Ovary (tissue), 9 donors: ENCODE measurements around the gene TMEM178A. TPM values are rescaled to one million over a fixed set of nuclear protein-coding genes. Genes with fewer than 3 reads are reported as not detected.

ENCODE experiments used
- DNase-seq, 5 donors: peaks; one replicate each; pipeline ENCODE4 v3.0.0-alpha.2; 2019 to 2020
- H3K27ac ChIP-seq, 2 donors: fragments of 200-600 bp; one replicate each; pipeline versions ENCODE4 v1.5.1 to v1.8.0; 2019 to 2022
- H3K27me3 ChIP-seq: fragments of 200-600 bp; one replicate; pipeline ENCODE4 v1.8.0; 2022
- H3K36me3 ChIP-seq: fragments of 200-600 bp; sonication (generic); one replicate; pipeline ENCODE4 v1.5.1; 2019
- H3K4me1 ChIP-seq: one replicate; pipeline ENCODE4 v1.8.1; 2013; ENCODE audit warnings: mild to moderate bottlenecking, moderate library complexity; ENCODE audit not compliant: insufficient read depth
- H3K4me3 ChIP-seq: fragments of 200-600 bp; sonication (generic); one replicate; pipeline ENCODE4 v1.5.1; 2017
- H3K9me3 ChIP-seq, 2 donors: fragments of 200-600 bp in 1 of 2; sonication (generic) in 1 of 2; one replicate each; pipeline versions ENCODE4 v1.5.1 to v1.8.1; 2013 to 2019; ENCODE audit warnings: mild to moderate bottlenecking in 1 of 2, moderate library complexity in 1 of 2
- CTCF ChIP-seq, 3 donors: fragments of 450-650 bp in 2 of 3; fragments of 200-600 bp in 1 of 3; IDR thresholded peaks; one replicate each; pipeline versions ENCODE4 v1.5.1 to v1.8.0; 2016 to 2022; ENCODE audit warnings: antibody characterized with exemption in 3 of 3, mild to moderate bottlenecking in 1 of 3
- EP300 ChIP-seq: sonication (generic); formaldehyde crosslinking; IDR thresholded peaks from one replicate; pipeline ENCODE4 v1.6.1; 2017; ENCODE audit warnings: antibody characterized with exemption
- POLR2A ChIP-seq: fragments of 450-650 bp; IDR thresholded peaks from one replicate; pipeline ENCODE4 v1.6.1; 2017; ENCODE audit warnings: antibody characterized with exemption, mild to moderate bottlenecking, moderate library complexity
- WGBS, 3 donors: extraction: QIAGEN DNeasy Blood & Tissue Kit in 1 of 3; methylation state at CpG; one replicate each; pipeline versions ENCODE4 v1.1.5 to v1.1.7; 2013 to 2017; 5-methylcytosine and 5-hydroxymethylcytosine counted together
- intact Hi-C, 4 donors: fragments of 100-400 bp; cut with DNase I; formaldehyde crosslinking; loops; one replicate each; pipeline versions ENCODE4 v1.11.0 to v1.15.1; 2022 to 2023
- polyA plus RNA-seq, 2 donors: library from polyadenylated mRNA; stranded (reverse); fragments of 200-250 nt in 1 of 2; fragments of 350-450 nt in 1 of 2; fragmentation: Illumina TruSeq in 1 of 2; extraction: RNeasy Lipid Tissue Mini Kit (QIAGEN cat#74804) in 1 of 2; gene quantifications; one replicate each; pipeline ENCODE4 v1.2.3, GENCODE V29; 2013 to 2014
- total RNA-seq, 7 donors: library from RNA; depleted of rRNA in 2 of 7; stranded (reverse); fragments of >200 nt in 2 of 7; fragmentation: NEBNext Ultra II Directional in 3 of 7; extraction: Animal tissue kit (Norgen Biotek cat#: 25700) in 3 of 7; gene quantifications; one replicate each; pipeline versions ENCODE4 v1.1.0 to v1.2.4, GENCODE V29; 2016 to 2023
- donor health status: DM: no; HTN: no; CAD: no; lungs with moderate emphysema.
- donor health status: DM: no; HTN: no; CAD: no.
- donor health status: Bipolar disorder and iron deficiency.
- donor health status: DM: yes; HTN: yes; CAD: no.
- donor health status: DM: no; HTN: no; CAD: no.
- donor health status: DM: yes; HTN: yes; CAD: no.

Gene TMEM178A
- total and polyA plus RNA-seq, 9 donors, result 1.7 to 7.0 (median 2.6) TPM

GRCh38 chr2:39667104-39667885, 1.6 kb downstream of the TMEM178A start:
- intact Hi-C loops, result no loop called here
- no peak overlapping the region for H3K4me3 ChIP-seq
- H3K9me3 ChIP-seq, result no peaks in the 10 kb centered on the region
- H3K27me3 ChIP-seq, result no peaks in the 10 kb centered on the region
- no peak overlapping the region for H3K27ac ChIP-seq
- H3K4me1 ChIP-seq, result peaks cover 3% of the 10 kb centered on the region
- WGBS, 3 donors, result 45 to 51% (median 46%) methylated on average over 7 of the region's 7 CpGs
- H3K36me3 ChIP-seq, result no peaks in the 10 kb centered on the region
- TF ChIP-seq EP300 (no peak), POLR2A (no peak), CTCF (IDR thresholded peaks at IDR 0.05) (no peak)
- no peak for DNase-seq

- no peak overlapping the region for H3K4me3 ChIP-seq
- no peak overlapping the region for H3K27ac ChIP-seq
- intact Hi-C loops, result no loop called here
- no peaks in the 10 kb centered on the region for H3K9me3 ChIP-seq
- no peak for DNase-seq
- H3K4me1 ChIP-seq, result peaks cover 3% of the 10 kb centered on the region
- H3K36me3 ChIP-seq, result no peaks in the 10 kb centered on the region
- H3K27me3 ChIP-seq, result no peaks in the 10 kb centered on the region
- no peak for TF ChIP-seq CTCF (IDR thresholded peaks at IDR 0.05)
- no peak for TF ChIP-seq EP300
- TF ChIP-seq POLR2A, result no peak
Observed at GRCh38 chr2:39667886-39668276, 2.2 kb downstream of the TMEM178A start.

GRCh38 chr2:39668576-39669080, 2.9 kb downstream of the TMEM178A start:
- no peak overlapping the region for H3K4me3 ChIP-seq
- peaks cover 3% of the 10 kb centered on the region for H3K4me1 ChIP-seq
- 100% methylated on average over 1 of the region's 1 CpG for WGBS, 3 donors
- TF ChIP-seq CTCF (IDR thresholded peaks at IDR 0.05), result no peak
- TF ChIP-seq EP300, result no peak
- TF ChIP-seq POLR2A, result no peak
- no peak for DNase-seq
- H3K9me3 ChIP-seq, result no peaks in the 10 kb centered on the region
- intact Hi-C loops, result no loop called here
- H3K36me3 ChIP-seq, result no peaks in the 10 kb centered on the region
- no peaks in the 10 kb centered on the region for H3K27me3 ChIP-seq
- H3K27ac ChIP-seq, result no peak overlapping the region

GRCh38 chr2:39671604-39672003, 5.9 kb downstream of the TMEM178A start:
- Histone ChIP-seq H3K4me1 (peaks cover 3% of the 10 kb centered on the region), H3K4me3 (no peak overlapping the region), H3K9me3 (no peaks in the 10 kb centered on the region), H3K27ac (no peak overlapping the region), H3K27me3 (no peaks in the 10 kb centered on the region), H3K36me3 (no peaks in the 10 kb centered on the region)
- DNase-seq, result no peak
- WGBS, 3 donors, result 72 to 80% (median 79%) methylated on average over 4 of the region's 4 CpGs
- intact Hi-C loops, result no loop called here
- TF ChIP-seq CTCF (IDR thresholded peaks at IDR 0.05) (no peak), EP300 (no peak), POLR2A (no peak)
